Skin of body (tissue), 2 donors: ENCODE measurements around the gene GPX5. TPM values are rescaled to one million over a fixed set of nuclear protein-coding genes. Genes with fewer than 3 reads are reported as not detected.

ENCODE experiments used
- DNase-seq: peaks from one replicate; lab custom pipeline; 2025; lab: John Stamatoyannopoulos, UW
- total RNA-seq: library from RNA; depleted of rRNA; stranded (reverse); fragments of >200 nt; gene quantifications from one replicate; pipeline ENCODE4 v1.2.3, GENCODE V29; 2014

Gene GPX5
- total RNA-seq, 1 donor from 2014 or later, result not detected

DNA sequence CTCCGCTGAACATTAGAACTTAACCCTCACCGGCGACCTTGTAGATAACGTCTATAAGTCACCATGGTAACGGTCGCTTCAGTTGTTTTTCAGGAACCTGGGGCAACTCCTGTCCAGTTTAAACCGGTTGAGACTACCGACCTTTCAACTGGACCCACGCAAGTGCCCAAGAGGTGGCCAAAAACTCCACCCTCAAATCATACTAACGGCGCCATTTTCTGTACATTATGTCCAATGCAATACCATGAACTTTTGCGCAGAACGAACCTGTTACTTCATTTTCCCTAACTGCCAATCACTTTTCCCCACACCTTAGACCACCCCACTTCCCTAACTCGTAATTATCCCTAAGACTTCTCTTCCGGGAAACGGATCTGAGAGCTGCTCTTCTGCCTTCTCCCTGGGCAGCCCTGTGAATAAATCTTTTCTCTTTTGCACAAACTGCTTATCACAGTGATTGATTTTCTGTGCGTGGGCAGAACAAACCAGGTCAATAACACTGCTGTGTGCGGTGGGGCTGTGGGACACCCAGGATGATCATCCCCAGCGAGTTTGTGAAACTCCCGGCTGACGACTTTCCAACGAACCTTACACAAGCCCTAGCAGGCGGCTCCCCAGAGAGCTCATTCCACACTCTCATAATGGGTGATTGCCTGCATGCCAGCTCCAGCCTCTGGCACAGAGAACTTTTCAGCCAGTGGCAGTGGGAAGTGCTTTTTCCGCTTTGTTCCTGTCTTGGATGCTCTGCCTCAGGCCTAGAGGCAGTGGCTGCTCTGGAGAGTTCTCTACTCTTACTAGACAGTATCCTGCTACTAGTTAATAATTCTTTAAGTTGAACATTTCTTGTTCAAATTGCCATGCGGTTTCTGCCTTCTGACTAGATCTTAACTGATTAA lies 28.6 kb downstream of the GPX5 start:
- DNase-seq, result no peak

DNA sequence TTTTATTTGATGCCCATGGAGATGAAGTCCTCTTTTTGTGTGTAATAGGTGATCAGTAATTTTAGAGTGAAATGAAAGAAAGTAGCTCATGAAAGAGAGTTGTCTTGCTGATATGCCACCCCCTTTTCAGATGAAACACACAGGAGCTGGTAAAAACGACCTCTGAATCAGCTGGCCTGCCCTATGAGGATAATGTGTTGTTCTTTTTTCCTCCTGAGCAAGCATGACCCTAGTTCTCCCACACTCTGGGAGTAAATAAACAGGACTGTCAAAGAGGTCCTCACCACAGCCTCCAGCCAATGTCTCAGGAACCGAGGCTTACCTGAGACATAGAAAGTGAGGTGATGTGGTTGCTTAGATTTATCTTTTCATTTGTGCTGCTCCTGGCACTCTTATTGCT lies 29.5 kb downstream of the GPX5 start:
- DNase-seq, result no peak

DNA sequence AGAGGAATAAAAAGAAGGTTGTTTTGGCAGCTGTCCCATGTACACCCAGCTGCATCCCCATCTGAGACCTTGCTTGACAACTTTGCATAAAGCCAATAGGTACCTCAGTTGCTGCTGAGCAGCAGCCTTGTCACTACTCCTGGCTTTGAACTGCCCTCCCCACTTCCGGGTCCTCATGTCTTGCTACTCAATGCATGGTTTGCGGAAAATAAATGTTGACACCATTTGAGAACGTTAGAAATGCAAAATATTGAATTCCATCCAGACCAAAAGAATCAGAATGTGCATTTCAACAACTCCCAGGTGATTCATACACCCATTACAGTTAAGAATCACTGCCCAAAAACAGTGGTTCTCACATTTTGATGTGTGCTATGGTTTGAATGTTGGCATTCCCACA lies 32.9 kb downstream of the GPX5 start:
- DNase-seq, result no peak

DNA sequence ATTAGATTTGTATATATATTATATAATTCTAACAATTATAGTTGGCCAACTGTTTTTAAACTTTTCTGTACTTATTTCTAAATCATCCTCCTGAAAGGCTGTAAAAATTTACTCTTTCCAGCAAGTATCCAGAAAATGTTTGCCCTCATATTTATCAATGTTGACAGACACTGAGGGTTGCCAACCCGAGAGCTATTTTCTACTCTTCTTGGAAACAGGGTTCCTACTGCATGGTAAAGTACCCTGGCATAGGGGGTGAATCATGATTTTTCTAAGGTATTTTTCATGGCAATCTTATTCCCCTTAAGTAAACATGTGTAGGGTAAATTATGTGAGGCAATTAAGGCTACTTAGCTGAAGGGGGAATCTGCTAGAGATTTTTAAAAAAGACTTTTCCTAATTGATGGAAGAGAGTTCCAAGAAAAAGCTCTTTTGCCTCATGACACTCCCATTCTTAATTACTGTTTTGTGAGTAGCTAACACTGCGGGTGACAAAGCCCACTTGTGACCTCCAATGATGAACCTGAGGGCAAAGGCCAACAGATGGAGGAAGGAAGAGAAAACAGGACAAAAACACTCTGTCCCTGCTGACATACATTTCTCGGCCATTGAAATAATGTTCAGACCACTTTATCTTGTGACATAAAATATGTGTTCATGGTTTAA lies 37.9 kb downstream of the GPX5 start:
- DNase-seq, result no peak

DNA sequence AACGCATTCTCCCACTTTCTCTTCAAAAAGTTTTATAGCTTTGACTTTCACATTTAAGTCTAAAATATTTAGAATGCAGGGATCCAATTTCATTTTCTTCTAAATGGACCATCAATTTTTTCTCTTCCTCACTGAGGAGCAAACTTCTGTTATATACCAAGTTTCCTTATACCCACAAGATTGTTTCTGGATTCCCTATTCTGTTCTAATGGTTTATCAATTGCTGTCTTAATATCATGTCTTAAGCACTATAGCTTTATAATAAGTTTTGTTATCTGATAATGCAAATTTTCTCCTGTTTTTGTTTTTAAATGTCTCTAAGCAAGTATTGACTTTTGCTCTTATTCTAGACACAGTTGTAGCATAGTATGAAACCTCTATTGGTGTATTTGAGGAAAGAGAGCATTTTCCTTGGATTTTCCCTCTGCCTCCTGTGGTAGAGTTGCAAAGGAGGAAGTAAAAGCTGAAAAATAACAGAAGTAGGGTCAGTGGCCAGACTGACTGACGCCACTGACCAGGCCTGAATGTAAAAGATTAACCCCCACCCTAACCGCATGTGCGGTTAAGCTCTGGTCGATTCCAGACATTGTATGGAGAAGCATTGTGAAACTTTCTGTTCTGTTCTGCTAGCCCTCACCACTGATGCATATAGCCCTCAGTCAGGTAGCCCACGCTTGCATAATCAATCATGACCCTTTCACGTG lies 40.3 kb downstream of the GPX5 start:
- DNase-seq, result no peak

DNA sequence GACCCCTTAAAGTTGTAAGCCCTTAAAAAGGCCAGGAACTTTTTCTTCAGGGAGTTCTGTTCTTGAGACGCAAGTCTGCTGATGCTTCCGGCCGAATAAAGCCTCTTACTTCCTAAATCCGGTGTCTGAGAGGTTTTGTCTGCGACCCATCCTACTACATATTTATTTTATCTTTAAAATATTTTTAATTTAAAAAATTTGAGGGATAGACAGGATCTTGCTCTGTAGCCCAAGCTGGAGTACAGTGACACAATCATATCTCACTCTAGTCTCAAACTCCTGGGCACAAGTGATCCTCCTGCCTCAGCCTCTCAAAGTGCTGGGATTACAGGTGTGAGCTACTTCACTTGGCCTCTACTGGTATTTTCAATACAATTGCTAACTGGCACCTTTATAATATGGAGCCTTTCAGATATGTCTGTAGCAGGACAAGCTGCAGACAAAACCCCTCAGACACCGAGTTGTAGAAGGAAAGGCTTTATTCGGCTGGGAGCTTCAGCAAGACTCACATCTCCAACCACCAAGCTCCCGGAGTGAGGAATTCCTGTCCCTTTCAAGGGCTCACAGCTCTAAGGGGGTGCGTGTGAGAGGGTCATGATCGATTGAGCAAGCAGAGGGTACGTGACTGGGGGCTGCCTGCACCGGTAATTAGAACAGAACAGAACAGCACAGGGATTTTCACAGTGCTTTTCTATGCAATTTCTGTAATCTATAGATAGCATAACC lies 41.0 kb downstream of the GPX5 start:
- no peak for DNase-seq

DNA sequence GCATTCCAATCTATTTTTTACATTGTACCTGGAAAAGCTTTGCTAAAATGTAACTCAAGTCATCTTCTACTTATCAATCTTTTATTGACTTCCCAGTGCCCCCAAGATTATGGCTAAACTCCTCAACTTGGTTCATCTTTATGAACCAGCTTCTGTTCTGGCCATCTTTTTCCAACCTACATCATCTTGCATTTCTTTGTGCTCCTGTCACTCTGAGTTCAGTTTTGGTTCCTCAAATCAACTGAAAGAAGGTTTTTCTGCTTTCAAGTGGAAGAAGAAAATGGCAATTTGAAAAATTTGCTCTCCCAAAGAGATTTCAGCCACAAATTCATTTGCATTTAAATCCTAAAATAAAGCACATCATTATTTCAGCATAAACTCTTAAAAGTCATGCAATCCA lies 41.8 kb downstream of the GPX5 start:
- DNase-seq, result no peak

DNA sequence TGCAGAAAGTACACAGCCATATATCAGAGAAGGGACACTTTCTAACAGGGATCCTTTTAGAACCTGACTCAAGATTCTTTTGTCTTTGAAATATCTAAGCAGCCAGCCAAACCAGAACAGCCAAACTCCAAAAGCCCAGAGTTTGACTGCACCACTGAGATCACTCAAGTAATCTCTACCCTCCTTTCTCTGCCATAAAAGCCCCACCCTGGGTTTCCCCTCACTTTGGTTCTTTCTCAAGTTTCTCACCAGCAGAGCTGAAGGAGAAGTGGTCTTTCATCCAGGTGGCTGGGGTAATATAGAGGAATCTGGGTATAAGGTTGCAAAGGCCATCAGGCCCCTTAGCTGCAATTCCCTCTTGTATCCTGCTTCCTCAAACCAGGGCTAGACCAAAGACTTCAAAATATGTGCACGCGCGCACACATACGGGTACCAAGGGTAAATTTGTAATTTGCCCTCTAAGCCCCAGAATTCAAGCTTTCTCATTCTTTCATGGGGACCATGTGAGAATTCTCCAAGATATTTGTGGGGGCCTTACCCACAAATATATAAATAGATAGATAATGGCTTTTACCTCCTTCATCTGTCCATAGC lies 42.9 kb downstream of the GPX5 start:
- DNase-seq, result no peak

DNA sequence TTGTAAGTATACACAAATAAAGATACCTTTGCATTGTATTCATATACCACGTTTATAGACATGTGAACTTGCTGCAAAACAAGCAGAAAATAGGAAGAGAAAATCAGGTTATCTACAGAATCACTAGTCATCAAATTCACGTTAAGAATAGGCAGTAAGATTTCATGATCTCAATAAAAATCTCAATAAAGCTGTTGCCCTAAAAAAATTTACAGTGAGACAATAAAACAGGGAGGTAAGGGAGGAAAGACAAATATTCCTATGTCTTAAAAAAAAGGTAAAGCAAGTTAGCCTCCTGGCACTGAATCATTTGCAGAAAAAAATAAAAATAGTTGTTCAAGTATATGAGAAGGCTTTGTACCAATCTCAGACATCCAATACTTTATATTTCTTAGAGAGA lies 44.1 kb downstream of the GPX5 start:
- no peak for DNase-seq

DNA sequence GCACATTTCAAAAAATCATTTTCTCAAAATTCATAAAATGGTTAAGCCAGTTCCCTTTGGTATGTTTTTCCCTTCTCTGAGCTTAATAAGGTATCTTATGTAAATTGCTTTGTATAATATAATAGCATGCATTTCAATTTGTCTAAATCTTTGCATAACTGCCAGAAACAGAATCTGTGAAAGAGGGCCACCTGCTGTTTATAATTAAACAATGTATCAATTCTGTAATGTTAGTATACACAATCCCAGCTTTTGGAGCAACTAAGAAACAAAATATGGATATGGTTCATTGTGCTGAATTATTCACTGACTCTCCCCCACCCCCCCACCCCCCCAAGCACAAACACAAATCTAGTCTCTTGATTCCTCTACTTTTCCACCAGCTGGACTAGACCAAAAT lies 54.8 kb downstream of the GPX5 start:
- peak; percentile 1 for DNase-seq

DNA sequence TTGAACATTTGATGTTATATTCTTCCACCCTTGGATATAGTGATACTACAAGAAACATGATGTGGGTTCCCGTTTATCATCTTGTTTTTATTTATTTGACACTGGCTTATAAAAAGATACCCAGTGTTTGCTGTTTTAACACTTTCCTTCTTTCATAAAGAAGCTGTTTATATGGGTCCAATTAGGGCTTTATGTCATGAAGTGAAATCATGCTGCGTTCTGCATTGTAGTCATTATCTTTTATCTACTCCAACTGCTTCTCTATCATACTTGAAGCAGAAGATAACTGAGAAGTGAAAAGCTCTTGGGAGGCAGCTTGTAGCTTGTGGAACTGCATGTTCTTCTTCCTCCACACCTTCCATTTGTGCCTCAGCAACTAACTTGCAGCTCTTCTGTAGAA lies 57.8 kb downstream of the GPX5 start:
- no peak for DNase-seq

Other genes with a start within 250 kb of the GPX5 start
- gene PGBD1, start 244.3 kb upstream of the GPX5 start, total RNA-seq, result 3.0 TPM
- 10.1 TPM for gene ZSCAN31, start 189.7 kb upstream of the GPX5 start, total RNA-seq
- 4.7 TPM for gene ZKSCAN3, start 175.9 kb upstream of the GPX5 start, total RNA-seq
- 8.1 TPM for gene ZSCAN12, start 126.1 kb upstream of the GPX5 start, total RNA-seq
- 5.1 TPM for gene ZSCAN23, start 82.4 kb upstream of the GPX5 start, total RNA-seq
- not detected for gene GPX6, start 10.1 kb upstream of the GPX5 start, total RNA-seq